Activated T-helper 1 cell treated with anti-CD3 and anti-CD28 coated beads, Interleukin-12 subunit alpha, Interleukin-12 subunit beta, Interleukin-2, Interleukin-4 antibody, amounts not matched to agents 30 ng/mL and 10 ng/mL and 1 ng/mL, durations not matched to agents 14 hours and 24 hours and 36 hours (primary cell): ENCODE data around the gene CAMTA1. TPM values are rescaled to one million over a fixed set of nuclear protein-coding genes. Genes with fewer than 3 reads are reported as not detected.

ENCODE experiments used
- DNase-seq: peaks from one replicate; pipeline ENCODE4 v3.0.0; 2021; ENCODE audit warnings: low spot score
- H3K27ac Mint-ChIP-seq: one replicate; pipeline ENCODE4 v1.8.0; 2021; ENCODE audit warnings: mild to moderate bottlenecking, mixed read lengths
- H3K27me3 Mint-ChIP-seq: one replicate; pipeline ENCODE4 v1.8.0; 2022; ENCODE audit warnings: mild to moderate bottlenecking, moderate library complexity, mixed read lengths; ENCODE audit not compliant: insufficient read depth
- H3K36me3 Mint-ChIP-seq: one replicate; pipeline ENCODE4 v1.8.0; 2021; ENCODE audit warnings: low read depth, mixed read lengths
- H3K4me1 Mint-ChIP-seq: one replicate; pipeline ENCODE4 v1.8.0; 2021; ENCODE audit warnings: low read depth, mixed read lengths
- H3K4me3 Mint-ChIP-seq: one replicate; pipeline ENCODE4 v1.8.0; 2021; ENCODE audit warnings: mild to moderate bottlenecking, moderate library complexity, mixed read lengths
- H3K9me3 Mint-ChIP-seq: one replicate; pipeline ENCODE4 v1.8.0; 2021; ENCODE audit warnings: mixed read lengths
- intact Hi-C: fragments of 100-400 bp; cut with micrococcal nuclease; formaldehyde crosslinking; loops from one replicate; pipeline ENCODE4 v1.15.1; 2024
- total RNA-seq: library from RNA; stranded (reverse); gene quantifications from 2 replicates; pipeline ENCODE4 v1.2.3, GENCODE V29; 2022

CAMTA1 gene
- total RNA-seq, 1 donor from 2014 or later, result 57.2 TPM

- intact Hi-C loops, result no loop called here
- Mint-ChIP-seq H3K4me1 (no peaks in the 10 kb centered on the region), H3K27ac (no peak overlapping the region), H3K4me3 (no peak overlapping the region), H3K27me3 (no peaks in the 10 kb centered on the region), H3K36me3 (no peaks in the 10 kb centered on the region), H3K9me3 (no peaks in the 10 kb centered on the region)
- no peak for DNase-seq
These were observed 326.6 kb downstream of the CAMTA1 start for GRCh38 chr1:7111853-7112252.

GRCh38 chr1:7113136-7113535 lies 327.9 kb downstream of the CAMTA1 start:
- no peak for DNase-seq
- no peak overlapping the region for H3K27ac Mint-ChIP-seq
- peaks cover 1% of the 10 kb centered on the region for H3K27me3 Mint-ChIP-seq
- H3K4me3 Mint-ChIP-seq, result no peak overlapping the region
- intact Hi-C loops, result no loop called here
- H3K4me1 Mint-ChIP-seq, result no peaks in the 10 kb centered on the region
- no peaks in the 10 kb centered on the region for H3K9me3 Mint-ChIP-seq
- no peaks in the 10 kb centered on the region for H3K36me3 Mint-ChIP-seq

DNA sequence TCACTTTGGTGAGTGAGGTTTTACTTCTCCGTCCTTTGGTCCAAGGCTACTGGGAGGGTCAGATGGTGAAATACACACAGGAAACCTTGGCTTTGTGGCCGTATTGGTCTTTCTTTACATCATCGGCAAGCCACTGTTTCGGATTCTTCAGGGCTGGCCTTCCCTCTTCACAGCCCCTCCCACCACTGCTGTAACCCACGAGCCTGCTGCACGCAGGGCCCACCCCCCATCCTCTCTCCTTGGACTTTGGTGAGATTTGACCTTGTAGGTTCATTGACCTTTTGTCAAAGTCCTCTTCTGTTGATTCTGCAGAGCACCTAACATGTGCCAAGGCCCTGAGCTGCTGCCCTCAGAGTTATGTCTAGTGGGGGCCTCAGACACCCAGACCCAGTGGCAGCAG lies 328.6 kb downstream of the CAMTA1 start:
- Mint-ChIP-seq H3K36me3 (no peaks in the 10 kb centered on the region), H3K4me3 (no peak overlapping the region), H3K9me3 (no peaks in the 10 kb centered on the region), H3K4me1 (no peaks in the 10 kb centered on the region), H3K27me3 (peaks cover 1% of the 10 kb centered on the region), H3K27ac (no peak overlapping the region)
- intact Hi-C loops, result no loop called here
- no peak for DNase-seq

DNA sequence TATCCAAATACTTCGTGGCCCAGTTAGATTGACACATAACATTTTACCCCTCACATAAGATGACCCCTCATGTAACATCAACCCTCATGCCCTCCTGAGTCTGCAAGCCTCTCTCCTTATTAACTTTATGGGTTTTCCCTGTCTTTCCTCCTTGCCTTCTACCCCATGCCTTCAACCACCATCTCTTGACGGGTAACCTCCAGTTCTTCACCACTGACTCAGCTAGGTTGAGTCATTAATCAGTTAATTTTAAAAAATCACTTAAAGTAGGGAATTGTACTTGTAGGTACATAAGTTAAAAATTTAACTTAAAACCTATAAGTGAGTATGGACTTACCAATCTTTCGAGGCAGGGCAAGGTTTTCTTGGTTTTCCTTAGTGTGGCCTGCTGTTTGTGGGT lies 330.7 kb downstream of the CAMTA1 start:
- Mint-ChIP-seq H3K36me3 (no peaks in the 10 kb centered on the region), H3K4me3 (no peak overlapping the region), H3K9me3 (no peaks in the 10 kb centered on the region), H3K27ac (no peak overlapping the region), H3K27me3 (peaks cover 1% of the 10 kb centered on the region), H3K4me1 (no peaks in the 10 kb centered on the region)
- DNase-seq, result no peak
- intact Hi-C loops, result no loop called here

GRCh38 chr1:7117399-7118281 lies 332.4 kb downstream of the CAMTA1 start:
- no peaks in the 10 kb centered on the region for H3K36me3 Mint-ChIP-seq
- no peaks in the 10 kb centered on the region for H3K4me1 Mint-ChIP-seq
- H3K27ac Mint-ChIP-seq, result no peak overlapping the region
- H3K9me3 Mint-ChIP-seq, result no peaks in the 10 kb centered on the region
- H3K4me3 Mint-ChIP-seq, result no peak overlapping the region
- H3K27me3 Mint-ChIP-seq, result peaks cover 1% of the 10 kb centered on the region
- DNase-seq, result no peak
- intact Hi-C loops, result no loop called here

- no peaks in the 10 kb centered on the region for H3K4me1 Mint-ChIP-seq
- intact Hi-C loops, result no loop called here
These were observed 333.9 kb downstream of the CAMTA1 start for GRCh38 chr1:7119156-7119555.

GRCh38 chr1:7120863-7121621 lies 335.8 kb downstream of the CAMTA1 start:
- Mint-ChIP-seq H3K36me3 (no peaks in the 10 kb centered on the region), H3K27ac (no peak overlapping the region), H3K4me3 (no peak overlapping the region), H3K4me1 (no peaks in the 10 kb centered on the region), H3K9me3 (no peaks in the 10 kb centered on the region), H3K27me3 (peaks cover 1% of the 10 kb centered on the region)
- intact Hi-C loops, result no loop called here
- no peak for DNase-seq

More at GRCh38 chr1:7119156-7119555, 333.9 kb downstream of the CAMTA1 start:
- no peak overlapping the region for H3K27ac Mint-ChIP-seq
- no peaks in the 10 kb centered on the region for H3K9me3 Mint-ChIP-seq
- no peak overlapping the region for H3K4me3 Mint-ChIP-seq
- no peaks in the 10 kb centered on the region for H3K36me3 Mint-ChIP-seq
- H3K27me3 Mint-ChIP-seq, result peaks cover 1% of the 10 kb centered on the region
- DNase-seq, result no peak

- H3K27me3 Mint-ChIP-seq, result peaks cover 1% of the 10 kb centered on the region
- no peaks in the 10 kb centered on the region for H3K4me1 Mint-ChIP-seq
- no peak overlapping the region for H3K4me3 Mint-ChIP-seq
- H3K36me3 Mint-ChIP-seq, result no peaks in the 10 kb centered on the region
- DNase-seq, result no peak
- H3K9me3 Mint-ChIP-seq, result no peaks in the 10 kb centered on the region
- H3K27ac Mint-ChIP-seq, result no peak overlapping the region
- intact Hi-C loops, result no loop called here
These were observed 336.4 kb downstream of the CAMTA1 start for GRCh38 chr1:7121622-7121988.

- Mint-ChIP-seq H3K9me3 (no peaks in the 10 kb centered on the region), H3K4me1 (no peaks in the 10 kb centered on the region), H3K27ac (no peak overlapping the region), H3K27me3 (peaks cover 6% of the 10 kb centered on the region), H3K36me3 (no peaks in the 10 kb centered on the region), H3K4me3 (no peak overlapping the region)
- intact Hi-C loops, result no loop called here
- no peak for DNase-seq
These were observed 342.2 kb downstream of the CAMTA1 start for GRCh38 chr1:7127322-7128075.

DNA sequence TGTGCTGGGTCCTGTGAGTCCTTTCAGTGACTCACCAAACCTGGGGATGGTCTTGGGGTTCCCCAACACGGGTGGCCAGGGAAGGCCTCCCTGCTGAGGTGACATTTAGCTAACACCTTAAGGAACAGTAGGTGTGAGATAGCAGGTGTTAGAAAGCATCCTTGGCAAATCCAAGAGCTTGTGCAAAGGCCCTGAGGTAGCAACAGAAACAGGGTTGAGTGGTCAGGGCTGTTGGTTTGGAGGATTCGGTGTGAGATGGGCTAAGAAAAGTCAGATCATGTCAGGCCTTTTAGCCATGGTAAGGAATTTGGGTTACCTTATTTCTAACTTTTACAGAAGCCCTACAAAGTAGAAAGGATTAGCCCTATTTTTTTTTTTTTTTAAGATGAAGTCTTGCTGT lies 343.0 kb downstream of the CAMTA1 start:
- Mint-ChIP-seq H3K27me3 (peaks cover 6% of the 10 kb centered on the region), H3K4me3 (no peak overlapping the region), H3K9me3 (no peaks in the 10 kb centered on the region), H3K36me3 (no peaks in the 10 kb centered on the region), H3K4me1 (no peaks in the 10 kb centered on the region), H3K27ac (no peak overlapping the region)
- intact Hi-C loops, result no loop called here
- no peak for DNase-seq

DNA sequence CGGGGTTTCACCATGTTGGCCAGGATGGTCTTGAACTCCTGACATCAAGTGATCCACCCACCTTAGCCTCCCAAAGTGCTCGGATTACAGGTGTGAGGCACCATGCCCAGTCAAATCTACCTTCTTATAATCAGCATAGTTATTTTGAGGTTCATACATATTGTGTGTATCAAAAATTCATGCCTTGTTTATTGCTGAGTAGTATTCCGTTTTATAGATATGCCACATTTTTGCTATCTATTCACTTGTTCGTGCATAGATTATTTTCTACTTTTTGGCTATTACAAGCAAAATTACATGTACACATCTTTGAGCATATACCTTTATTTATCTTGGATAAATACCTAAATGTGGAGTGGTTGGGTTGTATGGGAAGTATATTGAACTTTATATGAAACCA lies 344.9 kb downstream of the CAMTA1 start:
- Mint-ChIP-seq H3K36me3 (no peaks in the 10 kb centered on the region), H3K27me3 (peaks cover 6% of the 10 kb centered on the region), H3K4me3 (no peak overlapping the region), H3K4me1 (no peaks in the 10 kb centered on the region), H3K9me3 (no peaks in the 10 kb centered on the region), H3K27ac (no peak overlapping the region)
- DNase-seq, result no peak
- intact Hi-C loops, result no loop called here

- Mint-ChIP-seq H3K27me3 (peaks cover 4% of the 10 kb centered on the region), H3K4me1 (no peaks in the 10 kb centered on the region), H3K36me3 (no peaks in the 10 kb centered on the region), H3K9me3 (no peaks in the 10 kb centered on the region), H3K27ac (no peak overlapping the region), H3K4me3 (no peak overlapping the region)
- no peak for DNase-seq
- intact Hi-C loops, result no loop called here
These were observed 350.2 kb downstream of the CAMTA1 start for GRCh38 chr1:7135493-7135892.
